Neural progenitor cell (in vitro differentiated cells): ENCODE data around the gene MED31. TPM values are rescaled to one million over a fixed set of nuclear protein-coding genes. Genes with fewer than 3 reads are reported as not detected.

Source experiments
- DNase-seq: peaks from one replicate; pipeline ENCODE4 v3.0.0-alpha.2; 2016; ENCODE audit warnings: low spot score
- H2AFZ ChIP-seq: fragments of 200-600 bp; sonication (generic); replicated peaks from 2 replicates; pipeline ENCODE4 v1.6.1; 2016; ENCODE audit warnings: antibody characterized with exemption
- H3F3A ChIP-seq: fragments of 200-600 bp; sonication (generic); 2 replicates; pipeline ENCODE4 v1.6.1; 2016; ENCODE audit warnings: antibody characterized with exemption, low read depth
- H3K27ac ChIP-seq: fragments of 200-600 bp; sonication (generic); 2 replicates; pipeline ENCODE4 v1.5.1; 2016; ENCODE audit warnings: mild to moderate bottlenecking
- H3K27me3 ChIP-seq: fragments of 200-600 bp; sonication (generic); 2 replicates; pipeline ENCODE4 v1.6.1; 2016; ENCODE audit warnings: mild to moderate bottlenecking, moderate library complexity
- H3K36me3 ChIP-seq: fragments of 200-600 bp; sonication (generic); 2 replicates; pipeline ENCODE4 v1.5.1; 2016
- H3K4me1 ChIP-seq: fragments of 200-600 bp; sonication (generic); 2 replicates; pipeline ENCODE4 v1.6.1; 2016; ENCODE audit warnings: mixed run types
- H3K4me2 ChIP-seq: fragments of 200-600 bp; sonication (generic); 2 replicates; pipeline ENCODE4 v1.6.1; 2016
- H3K4me3 ChIP-seq: fragments of 200-600 bp; sonication (generic); 2 replicates; pipeline ENCODE4 v1.5.1; 2016
- H3K79me2 ChIP-seq: fragments of 200-600 bp; sonication (generic); 2 replicates; pipeline ENCODE4 v1.6.1; 2016; ENCODE audit warnings: low read depth
- H3K9ac ChIP-seq: fragments of 200-600 bp; sonication (generic); 2 replicates; pipeline ENCODE4 v1.6.1; 2016
- H3K9me3 ChIP-seq: fragments of 200-600 bp; sonication (generic); 2 replicates; pipeline ENCODE4 v1.5.1; 2016; ENCODE audit warnings: low read depth
- H4K20me1 ChIP-seq: fragments of 200-600 bp; sonication (generic); 2 replicates; pipeline ENCODE4 v1.6.1; 2016; ENCODE audit warnings: low read depth
- H3K27ac Mint-ChIP-seq: 3 replicates; pipeline ENCODE4 v1.8.0; 2021; ENCODE audit warnings: mixed read lengths
- H3K27me3 Mint-ChIP-seq: 2 replicates; pipeline ENCODE4 v1.8.0; 2022; ENCODE audit warnings: low read depth, mild to moderate bottlenecking, inconsistent platforms, moderate library complexity, mixed read lengths; ENCODE audit not compliant: insufficient read depth
- H3K36me3 Mint-ChIP-seq: 3 replicates; pipeline ENCODE4 v1.8.0; 2021; ENCODE audit warnings: mixed read lengths
- H3K4me1 Mint-ChIP-seq: 3 replicates; pipeline ENCODE4 v1.8.0; 2021; ENCODE audit warnings: mixed read lengths
- H3K4me3 Mint-ChIP-seq: 3 replicates; pipeline ENCODE4 v1.8.0; 2021; ENCODE audit warnings: mild to moderate bottlenecking, moderate library complexity, mixed read lengths
- H3K9me3 Mint-ChIP-seq: 3 replicates; pipeline ENCODE4 v1.8.0; 2020; ENCODE audit warnings: mixed read lengths
- EZH2 ChIP-seq: fragments of 200-600 bp; sonication (generic); IDR thresholded peaks from 2 replicates; pipeline ENCODE4 v1.6.1; 2017; ENCODE audit warnings: antibody characterized with exemption, mild to moderate bottlenecking, moderate library complexity
- EZH2phosphoT487 ChIP-seq: fragments of 200-600 bp; sonication (generic); IDR thresholded peaks from 2 replicates; pipeline ENCODE4 v1.6.1; 2017; ENCODE audit warnings: antibody characterized with exemption
- total RNA-seq: library from RNA; depleted of rRNA; stranded (reverse); fragments of >200 nt; gene quantifications from 2 replicates; pipeline ENCODE4 v1.2.3, GENCODE V29; 2015; ENCODE audit warnings: low replicate concordance
- TF ChIP-seq, protein P1 (sequence below): fragments of 200-600 bp; sonication (generic); IDR thresholded peaks from 2 replicates; pipeline ENCODE4 v1.5.1; 2017; ENCODE audit warnings: antibody characterized with exemption, mild to moderate bottlenecking

The MED31 gene
- total RNA-seq, 1 donor from 2014 or later = 35.7 TPM

DNA sequence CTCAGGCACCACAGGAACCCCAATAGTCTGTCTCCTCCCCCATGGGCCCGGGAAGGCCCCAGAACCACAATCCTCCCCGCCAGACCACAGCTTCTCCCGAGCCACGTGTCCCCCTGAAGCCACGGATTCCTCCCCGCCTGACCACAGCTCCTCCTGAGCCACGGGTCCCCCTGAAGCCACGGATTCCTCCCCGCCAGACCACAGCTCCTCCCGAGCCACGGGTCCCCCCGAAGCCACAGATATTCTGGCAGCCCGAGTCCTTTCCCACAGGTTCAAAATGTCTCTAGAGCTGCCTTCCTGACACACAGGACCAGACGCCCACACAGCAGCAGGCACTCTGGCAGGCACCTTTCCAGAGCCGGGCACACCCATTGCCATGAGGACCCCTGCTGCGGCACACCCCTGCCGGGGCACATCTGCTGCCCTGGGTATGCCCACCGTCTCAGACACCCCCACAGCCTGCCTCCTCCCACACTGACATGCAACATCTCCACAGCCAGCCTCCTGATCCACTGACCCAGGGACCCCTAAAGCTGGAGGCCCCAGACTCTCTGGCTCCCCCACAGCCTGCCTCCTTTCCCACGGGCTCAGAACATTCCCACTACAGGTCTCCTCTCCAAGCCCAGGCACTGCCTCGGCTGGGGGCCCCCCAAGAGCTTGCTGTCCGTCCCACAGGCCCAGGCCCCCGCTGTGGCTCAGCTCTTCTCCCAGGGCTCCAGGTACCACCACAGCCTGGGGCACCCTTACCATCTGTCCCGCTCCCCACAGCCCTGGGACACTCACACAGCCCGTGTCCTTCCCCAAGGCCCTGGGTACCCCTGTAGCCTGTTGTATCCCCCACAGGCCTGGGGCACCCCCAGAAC, 13.1 kb downstream of the MED31 start:
- Mint-ChIP-seq H3K27me3 (no peaks in the 10 kb centered on the region), H3K4me3 (peak overlapping the region; percentile 97), H3K27ac (peak overlapping the region; percentile 60), H3K9me3 (no peaks in the 10 kb centered on the region), H3K4me1 (peaks cover 27% of the 10 kb centered on the region), H3K36me3 (peaks cover 22% of the 10 kb centered on the region)
- H3K4me2 ChIP-seq = no peak overlapping the region
- H2AFZ ChIP-seq = no peak overlapping the region
- H3K9me3 ChIP-seq = no peaks in the 10 kb centered on the region
- peaks cover 18% of the 10 kb centered on the region for H4K20me1 ChIP-seq
- H3F3A ChIP-seq = peaks cover 23% of the 10 kb centered on the region
- TF ChIP-seq, protein P1, sequence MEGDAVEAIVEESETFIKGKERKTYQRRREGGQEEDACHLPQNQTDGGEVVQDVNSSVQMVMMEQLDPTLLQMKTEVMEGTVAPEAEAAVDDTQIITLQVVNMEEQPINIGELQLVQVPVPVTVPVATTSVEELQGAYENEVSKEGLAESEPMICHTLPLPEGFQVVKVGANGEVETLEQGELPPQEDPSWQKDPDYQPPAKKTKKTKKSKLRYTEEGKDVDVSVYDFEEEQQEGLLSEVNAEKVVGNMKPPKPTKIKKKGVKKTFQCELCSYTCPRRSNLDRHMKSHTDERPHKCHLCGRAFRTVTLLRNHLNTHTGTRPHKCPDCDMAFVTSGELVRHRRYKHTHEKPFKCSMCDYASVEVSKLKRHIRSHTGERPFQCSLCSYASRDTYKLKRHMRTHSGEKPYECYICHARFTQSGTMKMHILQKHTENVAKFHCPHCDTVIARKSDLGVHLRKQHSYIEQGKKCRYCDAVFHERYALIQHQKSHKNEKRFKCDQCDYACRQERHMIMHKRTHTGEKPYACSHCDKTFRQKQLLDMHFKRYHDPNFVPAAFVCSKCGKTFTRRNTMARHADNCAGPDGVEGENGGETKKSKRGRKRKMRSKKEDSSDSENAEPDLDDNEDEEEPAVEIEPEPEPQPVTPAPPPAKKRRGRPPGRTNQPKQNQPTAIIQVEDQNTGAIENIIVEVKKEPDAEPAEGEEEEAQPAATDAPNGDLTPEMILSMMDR = no peak
- TF ChIP-seq EZH2 (no peak), EZH2phosphoT487 (no peak)
- no peak overlapping the region for H3K9ac ChIP-seq
- DNase-seq = no peak
- peaks cover 11% of the 10 kb centered on the region for H3K36me3 ChIP-seq
- no peaks in the 10 kb centered on the region for H3K27me3 ChIP-seq
- peaks cover 43% of the 10 kb centered on the region for H3K79me2 ChIP-seq
- no peak overlapping the region for H3K4me3 ChIP-seq
- H3K4me1 ChIP-seq = peaks cover 11% of the 10 kb centered on the region
- H3K27ac ChIP-seq = no peak overlapping the region

DNA sequence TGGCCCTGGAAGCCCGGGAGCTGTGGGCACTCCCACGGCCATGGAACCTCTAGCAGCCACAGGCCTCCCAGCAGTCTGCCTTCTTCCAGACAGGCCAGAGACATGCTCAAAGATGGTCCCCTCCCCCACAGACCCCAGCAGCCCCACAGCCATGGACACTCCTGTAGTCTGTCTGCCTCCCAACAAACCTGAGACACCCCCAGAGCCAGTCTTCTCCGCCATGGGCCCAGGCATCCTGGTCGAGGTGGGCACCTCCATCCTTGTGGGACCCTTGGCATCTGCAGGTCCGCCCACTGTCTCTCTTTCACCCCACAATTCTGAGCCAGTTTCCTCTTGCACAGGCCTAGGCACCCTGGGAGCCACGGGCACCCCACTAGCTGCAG, 14.0 kb downstream of the MED31 start:
- H3K36me3 ChIP-seq = peaks cover 12% of the 10 kb centered on the region
- H3K79me2 ChIP-seq = peaks cover 35% of the 10 kb centered on the region
- no peaks in the 10 kb centered on the region for H3K27me3 ChIP-seq
- H3K36me3 Mint-ChIP-seq = peaks cover 26% of the 10 kb centered on the region
- no peak overlapping the region for H3K9ac ChIP-seq
- H3K9me3 ChIP-seq = no peaks in the 10 kb centered on the region
- no peak overlapping the region for H3K4me3 ChIP-seq
- peaks cover 9% of the 10 kb centered on the region for H3K4me1 ChIP-seq
- no peak overlapping the region for H2AFZ ChIP-seq
- peaks cover 17% of the 10 kb centered on the region for H3F3A ChIP-seq
- TF ChIP-seq, protein P1 = no peak
- TF ChIP-seq EZH2 = no peak
- no peak for TF ChIP-seq EZH2phosphoT487
- no peak for DNase-seq
- H3K4me2 ChIP-seq = no peak overlapping the region
- H3K27ac Mint-ChIP-seq = no peak overlapping the region
- peak overlapping the region; percentile 50 for H3K4me3 Mint-ChIP-seq
- H3K4me1 Mint-ChIP-seq = peaks cover 24% of the 10 kb centered on the region
- no peaks in the 10 kb centered on the region for H3K27me3 Mint-ChIP-seq
- no peaks in the 10 kb centered on the region for H3K9me3 Mint-ChIP-seq
- H4K20me1 ChIP-seq = peaks cover 18% of the 10 kb centered on the region
- H3K27ac ChIP-seq = no peak overlapping the region

DNA sequence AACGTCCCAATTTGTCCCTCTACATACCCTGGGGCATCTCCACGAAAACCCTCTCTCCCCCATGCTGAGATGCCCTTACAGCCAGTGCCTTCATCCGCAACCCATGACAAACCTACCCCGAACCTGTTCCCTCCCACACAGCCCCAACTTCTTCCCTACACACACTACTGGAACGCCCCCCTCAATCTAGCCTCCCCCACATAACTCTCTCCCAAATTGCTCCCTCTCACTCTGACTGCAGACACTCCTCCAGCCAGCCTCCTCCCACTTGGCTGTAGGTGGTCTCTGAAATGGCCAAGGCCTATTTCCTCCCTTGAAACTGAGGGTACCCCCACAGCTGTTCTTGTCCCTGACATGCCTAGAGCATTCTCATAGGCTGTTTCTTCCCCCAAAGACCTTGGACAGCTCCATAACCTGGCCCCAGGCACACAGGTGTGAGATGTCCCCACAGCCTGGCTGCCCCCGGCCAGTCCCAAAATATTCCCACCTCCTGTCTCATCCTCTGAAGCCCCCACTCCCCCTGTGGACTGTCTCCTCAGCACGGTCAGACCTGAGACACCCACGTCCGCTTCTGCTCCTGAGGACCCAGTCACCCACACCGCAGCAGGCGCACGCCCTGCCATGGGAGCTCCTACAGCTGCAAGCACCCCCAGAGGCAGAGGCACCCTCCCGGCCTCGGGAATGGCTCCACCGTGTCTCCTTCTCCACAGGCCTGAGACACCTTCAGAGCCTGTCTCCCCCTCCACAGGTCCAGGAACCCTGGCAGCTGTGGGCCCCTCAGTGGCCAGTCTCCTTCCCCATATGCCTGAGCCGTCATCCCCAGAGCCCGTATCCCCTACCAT, 14.6 kb downstream of the MED31 start:
- no peak overlapping the region for H3K4me3 ChIP-seq
- H3K36me3 ChIP-seq = peaks cover 12% of the 10 kb centered on the region
- Mint-ChIP-seq H3K27me3 (no peaks in the 10 kb centered on the region), H3K4me3 (peak overlapping the region; percentile 50), H3K27ac (no peak overlapping the region), H3K9me3 (no peaks in the 10 kb centered on the region), H3K4me1 (peaks cover 18% of the 10 kb centered on the region), H3K36me3 (peaks cover 29% of the 10 kb centered on the region)
- no peak overlapping the region for H3K4me2 ChIP-seq
- peaks cover 3% of the 10 kb centered on the region for H3K4me1 ChIP-seq
- peaks cover 18% of the 10 kb centered on the region for H4K20me1 ChIP-seq
- no peaks in the 10 kb centered on the region for H3K9me3 ChIP-seq
- TF ChIP-seq, protein P1 = no peak
- no peak for TF ChIP-seq EZH2
- TF ChIP-seq EZH2phosphoT487 = no peak
- no peak overlapping the region for H3K9ac ChIP-seq
- no peaks in the 10 kb centered on the region for H3K27me3 ChIP-seq
- peaks cover 29% of the 10 kb centered on the region for H3K79me2 ChIP-seq
- no peak overlapping the region for H3K27ac ChIP-seq
- H2AFZ ChIP-seq = no peak overlapping the region
- H3F3A ChIP-seq = peaks cover 11% of the 10 kb centered on the region
- DNase-seq = no peak
